HG03196 (cell line): ENCODE data around the gene MAP4K4.
"Not testable (repeated sequence)": the region's sequence is repeated elsewhere in the genome, so short reads cannot be mapped to it uniquely, and the experiment has no call there.

Source experiments
- ATAC-seq: cut with Tn5 transposase; IDR thresholded peaks from one replicate; pipeline ENCODE4 v1.9.1; 2021; ENCODE audit not compliant: unreplicated experiment

MAP4K4 gene

DNA sequence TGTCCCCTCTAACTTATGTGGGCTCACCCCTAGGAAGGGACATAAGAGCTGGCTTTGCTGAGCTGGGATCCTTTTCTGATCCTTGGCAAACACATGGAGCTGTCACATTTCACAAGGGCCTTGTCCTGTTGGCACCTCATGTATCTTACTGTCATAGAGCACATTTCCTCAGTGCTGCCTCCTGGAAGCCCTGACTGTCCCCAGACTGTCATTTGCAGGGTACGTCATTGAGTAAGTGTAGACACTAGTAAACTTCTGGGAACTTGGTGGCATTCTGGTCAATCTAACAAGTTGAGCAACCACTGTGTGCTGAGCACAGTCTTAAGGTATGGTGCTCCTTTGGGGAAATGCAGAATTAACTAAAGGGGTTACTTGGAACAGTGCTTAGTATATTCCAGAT lies 199.8 kb downstream of the MAP4K4 start:
- ATAC-seq, result no peak

DNA sequence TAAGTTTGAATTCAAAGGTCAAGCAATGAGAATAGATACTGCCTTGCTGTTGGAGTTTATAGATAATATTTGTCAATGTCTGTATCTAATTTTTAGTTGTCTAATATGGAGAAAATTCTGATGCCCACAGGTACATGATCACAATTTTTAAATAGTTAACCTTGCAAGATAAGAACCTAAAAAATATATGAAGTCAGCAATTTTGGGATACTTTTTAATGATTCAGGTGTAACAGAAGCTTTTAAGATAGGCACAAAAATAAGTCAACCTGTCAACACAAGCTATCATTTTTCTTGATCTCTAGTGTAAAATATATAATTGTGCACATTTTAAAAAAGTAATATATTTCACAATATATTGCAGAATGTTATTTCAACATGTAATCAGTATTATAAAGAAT lies 201.8 kb downstream of the MAP4K4 start:
- ATAC-seq, result no peak

DNA sequence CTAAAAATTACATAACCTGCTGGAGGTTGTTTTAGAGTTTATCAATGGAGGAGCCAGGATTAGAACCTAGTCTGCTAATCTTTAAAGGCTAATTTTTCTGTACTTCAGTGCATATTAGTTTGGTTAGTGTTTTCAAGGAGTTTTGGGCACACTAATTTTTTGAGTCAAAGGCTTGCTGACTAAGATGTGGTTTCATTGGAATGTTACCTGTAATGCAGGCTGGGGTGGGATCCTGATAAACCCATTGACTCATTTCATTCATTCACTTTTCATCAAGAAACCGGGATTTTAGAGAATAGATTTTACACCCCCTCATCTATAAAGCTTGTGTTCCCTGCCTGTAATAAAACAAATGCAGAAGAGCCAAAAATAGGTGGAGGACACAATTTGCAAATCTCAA lies 202.4 kb downstream of the MAP4K4 start:
- no peak for ATAC-seq

DNA sequence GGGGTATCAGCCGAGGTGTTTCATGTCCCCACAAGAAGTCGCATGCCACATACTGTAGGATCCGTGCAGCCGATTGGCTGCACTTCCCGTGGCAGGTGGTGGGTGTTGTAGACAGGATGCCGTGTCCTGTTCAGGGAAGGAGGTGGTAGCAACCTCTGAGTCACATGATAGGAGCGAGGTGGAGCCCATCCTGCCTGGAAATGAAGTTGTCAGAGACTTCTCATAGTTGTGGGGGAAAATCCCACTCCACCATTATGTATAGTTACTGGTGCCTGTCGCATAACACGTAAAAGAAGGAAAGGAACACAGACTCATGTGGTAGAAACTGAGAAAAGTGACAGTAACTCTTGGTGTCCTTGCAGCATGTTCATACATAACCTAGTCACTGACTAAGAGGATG lies 202.9 kb downstream of the MAP4K4 start:
- ATAC-seq, result peak; percentile 71

DNA sequence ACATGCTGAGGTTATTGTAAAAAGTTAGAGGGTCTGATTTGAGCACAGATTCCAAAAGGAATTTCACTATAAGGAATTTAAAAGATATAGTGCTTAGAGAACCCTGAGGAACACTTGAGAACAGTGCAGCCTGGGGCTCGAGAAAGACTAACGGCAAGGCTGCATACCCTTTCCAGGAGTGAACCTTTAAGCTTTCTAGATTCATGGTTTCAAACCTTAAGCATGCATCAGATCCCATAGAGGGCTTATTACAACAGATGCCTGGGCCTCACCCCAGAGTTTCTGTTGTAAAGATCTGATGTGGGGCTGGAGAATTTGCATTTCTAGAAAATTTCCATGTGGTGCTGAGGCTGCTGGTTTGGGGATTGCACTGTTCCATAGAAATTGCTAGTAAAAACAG lies 203.7 kb downstream of the MAP4K4 start:
- ATAC-seq, result no peak

DNA sequence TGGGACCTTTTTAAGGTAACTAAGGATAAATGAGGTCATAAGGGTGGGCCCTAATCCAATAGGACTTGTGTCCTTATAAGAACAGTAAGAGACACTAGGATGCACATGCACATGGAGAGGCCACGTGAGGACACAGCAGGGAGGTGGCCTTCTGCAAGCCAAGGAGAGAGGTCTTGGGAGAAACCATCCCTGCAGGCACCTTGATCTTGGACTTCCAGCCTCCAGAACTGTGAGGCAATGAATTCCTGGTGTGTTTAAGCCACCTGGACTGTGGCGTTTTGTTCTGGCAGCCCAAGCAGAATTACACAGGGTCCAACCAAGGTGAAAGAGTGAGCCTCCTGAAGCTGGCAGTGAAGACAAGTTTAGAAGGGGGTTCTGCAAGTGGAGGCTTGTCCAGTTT lies 204.7 kb downstream of the MAP4K4 start:
- ATAC-seq, result no peak

DNA sequence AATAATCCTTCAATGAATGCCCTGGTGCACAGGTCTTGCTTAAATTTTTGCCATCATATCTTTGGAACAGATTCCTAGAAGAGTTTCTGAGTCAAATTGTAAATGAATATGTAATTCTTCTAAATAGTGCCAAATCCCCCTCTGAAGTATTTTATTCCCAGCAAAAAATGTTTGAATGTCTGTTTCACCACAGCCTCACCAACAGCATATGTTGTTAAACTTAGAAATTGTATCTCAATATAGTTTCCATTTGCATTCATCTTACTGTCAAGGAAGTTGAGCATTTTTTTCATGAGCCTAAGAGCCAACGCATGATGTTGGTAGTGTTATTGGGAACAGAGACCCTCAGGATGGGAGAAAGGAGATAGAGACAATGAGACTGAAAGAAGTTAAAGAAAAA lies 207.4 kb downstream of the MAP4K4 start:
- no peak for ATAC-seq

DNA sequence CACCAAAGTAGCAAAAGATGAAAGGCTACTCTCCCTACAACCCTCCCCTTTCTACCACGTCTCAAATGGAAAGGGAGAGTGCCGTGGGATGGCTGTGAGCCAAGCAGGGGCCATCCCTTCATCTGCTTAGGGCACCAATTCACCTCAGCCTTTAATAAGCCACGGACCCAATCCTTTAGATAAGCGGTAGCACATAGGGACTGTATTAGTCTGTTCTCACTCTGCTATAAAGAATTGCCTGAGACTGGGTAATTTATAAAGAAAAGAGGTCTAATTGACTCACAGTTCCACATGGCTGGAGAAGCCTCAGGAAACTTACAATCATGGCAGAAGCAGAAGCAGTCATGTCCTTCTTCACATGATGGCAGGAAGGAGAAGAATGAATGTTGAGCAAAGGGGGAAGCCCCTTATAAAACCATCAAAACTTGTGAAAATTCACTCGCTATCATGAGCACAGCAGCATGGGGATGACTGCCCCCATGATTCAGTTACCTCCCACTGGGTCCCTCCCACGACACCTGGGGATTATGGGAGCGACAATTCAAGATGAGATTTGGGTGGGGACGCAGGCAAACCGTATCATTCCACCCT lies 208.3 kb downstream of the MAP4K4 start:
- no peak for ATAC-seq

DNA sequence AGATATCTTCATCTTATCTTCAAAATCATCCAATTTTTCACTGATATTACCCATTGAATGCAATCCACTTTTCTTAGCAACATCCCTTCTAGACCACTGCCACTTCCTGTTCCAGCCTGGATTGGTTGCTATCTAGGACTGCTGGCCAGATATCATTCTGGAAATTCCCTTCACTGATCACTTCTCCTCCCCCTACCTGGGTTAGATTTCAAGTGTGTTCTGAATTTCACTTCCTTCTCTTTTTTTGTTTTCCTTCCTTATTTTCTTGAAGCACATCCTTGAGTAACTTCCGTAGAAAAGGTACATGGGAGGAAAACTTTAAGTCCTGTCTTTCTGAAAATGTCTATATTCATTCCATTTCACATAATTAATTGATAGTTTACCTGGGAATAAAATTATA lies 212.3 kb downstream of the MAP4K4 start:
- no peak for ATAC-seq

DNA sequence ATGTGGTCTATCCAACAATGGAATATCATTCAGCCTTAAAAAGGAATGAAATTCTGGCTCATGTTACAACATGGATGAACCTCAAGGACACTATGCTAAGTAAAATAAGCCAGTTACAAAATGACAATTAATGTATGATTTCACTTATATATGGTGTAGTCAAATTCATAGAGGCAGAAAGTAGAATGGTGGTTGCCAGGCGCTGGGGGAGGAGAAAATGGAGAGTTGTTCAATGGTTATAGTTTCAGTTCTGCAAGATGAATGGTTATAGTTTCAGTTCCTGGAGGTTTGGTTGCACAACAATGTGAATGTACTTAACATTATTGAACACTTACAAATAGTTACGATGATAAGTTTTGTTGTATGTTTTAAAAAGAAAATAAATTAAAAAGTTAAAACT lies 215.0 kb downstream of the MAP4K4 start:
- no peak for ATAC-seq

DNA sequence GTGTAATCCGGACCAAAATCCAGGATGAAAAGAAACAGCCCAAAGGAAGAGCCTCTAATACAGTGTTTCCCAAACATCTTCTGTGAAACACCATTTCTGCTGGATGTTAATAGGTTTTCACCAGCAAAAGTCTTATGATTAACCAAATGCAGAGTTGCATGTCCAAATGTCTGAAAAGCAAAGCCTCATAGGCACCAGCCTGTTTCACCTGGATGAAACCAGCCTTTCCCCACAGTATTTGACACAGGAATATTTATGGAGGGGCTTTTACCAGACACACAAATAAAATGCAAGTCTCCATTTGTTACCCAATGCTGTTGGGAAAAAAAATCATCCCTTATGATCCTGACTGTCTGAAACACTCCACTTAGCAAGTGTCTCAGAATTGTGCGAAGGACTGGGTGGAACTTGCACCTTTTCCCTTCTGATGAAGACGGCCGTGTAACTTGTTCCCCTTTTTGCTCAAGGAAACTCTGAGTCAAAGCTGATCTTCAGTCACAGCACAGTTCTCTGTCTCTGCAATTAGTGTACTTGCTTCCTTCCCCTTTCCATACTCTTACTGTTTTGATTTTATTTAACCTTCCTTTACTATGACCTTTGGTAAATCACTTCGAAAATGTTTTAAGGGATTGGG lies 223.9 kb downstream of the MAP4K4 start:
- no peak for ATAC-seq

DNA sequence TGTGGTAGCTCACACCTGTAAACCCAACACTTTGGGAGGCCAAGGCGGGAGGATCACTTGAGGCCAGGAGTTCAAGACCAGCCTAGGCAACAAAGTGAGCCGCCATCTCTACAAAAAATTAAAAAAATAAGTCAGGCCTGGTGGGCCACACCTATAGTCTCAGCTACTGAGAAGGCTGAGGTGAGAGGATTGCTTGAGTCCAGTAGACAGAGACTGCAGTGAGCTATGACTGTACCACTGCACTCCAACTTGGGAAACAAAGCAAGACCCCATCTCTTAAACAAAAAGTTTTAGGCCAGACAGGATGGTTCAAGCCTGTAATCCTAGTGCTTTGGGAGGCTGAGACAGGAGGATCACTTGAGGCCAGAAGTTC lies 224.4 kb downstream of the MAP4K4 start:
- no peak for ATAC-seq

DNA sequence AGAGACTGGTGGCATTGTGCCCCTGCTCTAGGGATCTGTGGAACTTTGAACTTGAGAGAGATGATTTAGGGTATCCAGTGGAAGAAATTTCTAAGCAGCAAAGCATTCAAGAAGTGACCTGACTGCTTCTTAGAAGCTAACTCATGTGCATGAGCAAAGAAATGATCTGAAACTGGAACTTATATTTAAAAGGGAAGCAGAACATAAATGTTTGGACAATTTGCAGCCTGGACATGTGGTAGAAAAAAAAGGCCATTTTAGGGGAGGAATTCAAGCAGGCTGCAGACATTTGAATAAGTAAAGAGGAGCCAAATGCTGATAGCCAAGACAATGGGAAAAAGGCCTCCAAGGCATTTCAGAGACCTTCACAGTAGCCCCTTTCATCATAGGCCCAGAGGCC lies 226.8 kb downstream of the MAP4K4 start:
- not testable (repeated sequence) for ATAC-seq

DNA sequence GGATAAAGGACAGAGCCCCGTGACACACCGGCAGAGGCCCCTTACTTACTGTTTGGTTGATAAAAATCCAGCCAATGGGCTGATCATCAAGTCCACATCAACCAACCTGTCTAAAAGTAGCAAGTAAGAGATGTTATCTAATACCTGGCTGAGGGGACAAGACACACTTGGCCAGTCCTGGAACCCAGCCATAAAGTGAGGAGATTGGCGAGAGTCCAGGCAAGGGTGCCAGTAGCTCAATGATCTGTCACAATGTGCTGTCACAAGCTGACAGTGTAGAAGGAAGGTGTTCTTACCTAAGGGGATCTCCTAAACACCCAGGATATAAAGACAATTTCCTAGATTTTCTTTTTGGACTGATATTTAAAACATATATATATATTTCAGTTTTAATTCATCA lies 232.5 kb downstream of the MAP4K4 start:
- ATAC-seq, result no peak

DNA sequence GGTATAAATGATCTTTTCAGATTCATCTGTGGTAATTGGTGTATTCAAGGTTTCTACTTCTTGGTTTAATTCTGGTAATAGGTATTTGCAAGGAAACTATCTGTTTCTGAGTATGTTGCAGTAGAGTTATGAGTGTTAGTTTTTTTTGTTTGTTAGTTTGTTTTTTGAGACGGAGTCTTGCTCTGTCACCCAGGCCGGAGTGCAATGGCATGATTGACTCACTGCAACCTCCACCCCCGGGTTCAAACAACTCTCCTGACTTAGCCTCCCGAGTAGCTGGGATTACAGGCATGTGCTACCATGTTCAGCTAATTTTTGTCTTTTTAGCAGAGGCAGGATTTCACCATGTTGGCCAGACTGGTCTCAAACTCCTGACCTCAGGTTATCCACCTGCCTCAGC lies 233.3 kb downstream of the MAP4K4 start:
- ATAC-seq, result no peak

DNA sequence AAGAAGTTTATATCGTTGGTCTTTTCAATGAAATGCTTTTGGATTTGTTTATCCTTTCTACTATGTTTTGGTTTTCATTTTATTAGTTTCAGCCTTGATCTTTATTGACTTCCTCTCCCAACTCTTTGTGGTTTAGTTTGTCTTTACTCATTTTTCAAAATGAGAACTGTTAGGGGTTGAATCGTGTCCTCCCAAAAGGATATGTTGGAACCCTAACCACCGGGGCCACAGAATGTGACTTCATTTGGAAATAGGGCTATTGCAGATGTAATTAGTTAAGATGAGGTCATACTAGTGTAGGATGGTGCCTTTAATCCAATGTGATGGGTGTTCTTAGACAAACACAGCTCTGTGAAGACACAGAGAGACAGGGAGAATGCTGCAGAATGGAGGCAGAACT lies 233.9 kb downstream of the MAP4K4 start:
- no peak for ATAC-seq

DNA sequence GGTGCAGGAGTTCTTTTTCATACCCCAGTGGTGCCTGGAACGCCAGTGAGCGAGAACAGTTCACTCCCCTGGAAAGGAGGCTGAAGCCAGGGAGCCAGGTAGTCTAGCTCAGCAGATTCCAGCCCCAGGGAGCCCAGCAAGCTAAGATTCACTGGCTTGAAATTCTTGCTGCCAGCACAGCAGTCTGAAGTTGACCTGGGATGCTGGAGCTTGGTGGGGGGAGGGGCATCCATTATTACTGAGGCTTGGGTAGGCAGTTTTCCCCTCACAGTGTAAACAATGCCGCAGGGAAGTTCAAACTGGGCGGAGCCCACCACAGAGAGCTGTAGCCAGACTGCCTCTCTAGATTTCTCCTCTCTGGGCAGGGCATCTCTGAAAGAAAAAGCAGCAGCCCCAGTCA lies 238.3 kb downstream of the MAP4K4 start:
- ATAC-seq, result not testable (repeated sequence)

DNA sequence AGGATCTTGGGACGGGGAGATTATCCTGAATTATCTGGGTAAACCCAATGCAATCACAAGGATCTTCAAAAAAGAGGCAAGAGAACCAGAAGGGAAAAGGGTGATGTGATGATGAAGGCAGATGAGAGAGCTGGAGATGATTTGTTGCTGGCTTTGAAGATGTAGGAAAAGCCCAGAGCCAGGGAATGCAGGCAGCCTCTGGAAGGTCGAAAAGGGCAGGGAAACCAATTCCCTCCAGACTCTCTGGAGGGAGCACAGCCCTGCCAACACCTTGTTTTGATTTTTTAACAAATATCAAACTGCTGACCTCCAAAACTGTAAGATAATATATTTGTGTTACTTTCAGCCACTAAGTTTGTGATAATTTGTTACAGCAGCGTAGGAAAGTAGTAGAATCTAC lies 245.3 kb downstream of the MAP4K4 start:
- no peak for ATAC-seq
